NCI-H187 (cell line): ENCODE data around the gene WDR72.
"Not testable (repeated sequence)": the region's sequence is repeated elsewhere in the genome, so short reads cannot be mapped to it uniquely, and the experiment has no call there.

Experiments
- DNase-seq, 2 experiments: peaks; one replicate each; lab custom pipeline; 2025; lab: John Stamatoyannopoulos, UW

The WDR72 gene

DNA sequence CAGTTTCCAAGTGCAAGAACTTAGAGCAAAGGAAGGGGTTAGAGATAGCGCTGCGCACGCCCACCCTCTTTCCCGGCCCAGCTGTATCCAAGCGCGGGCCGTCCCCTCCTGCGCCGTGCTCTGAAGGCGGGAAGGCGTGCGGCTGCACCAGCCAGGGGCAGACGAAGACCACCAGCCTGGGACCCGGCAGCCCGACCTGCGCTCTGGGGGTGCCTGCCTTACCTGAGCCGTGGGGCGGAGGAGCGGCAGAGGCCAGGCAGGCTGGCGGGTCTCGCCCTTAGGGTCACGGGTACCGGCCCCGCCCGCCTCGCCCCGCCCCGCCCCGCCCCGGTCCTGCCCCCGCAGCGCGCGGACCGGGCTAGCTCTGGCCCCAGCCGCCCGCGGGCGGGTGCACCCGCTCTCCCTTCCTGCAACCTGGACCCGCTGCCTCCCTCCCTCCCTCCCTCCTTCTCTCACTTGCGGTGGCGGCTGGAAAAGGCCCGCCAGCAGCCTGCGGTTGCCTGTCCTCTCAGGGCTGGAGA is at the start of gene WDR72:
WDR72 (minus strand) TSS at position 253 of the 521 bp plus-strand sequence. CDS start 26,514 bp downstream, outside the sequence.
- no peak for DNase-seq

DNA sequence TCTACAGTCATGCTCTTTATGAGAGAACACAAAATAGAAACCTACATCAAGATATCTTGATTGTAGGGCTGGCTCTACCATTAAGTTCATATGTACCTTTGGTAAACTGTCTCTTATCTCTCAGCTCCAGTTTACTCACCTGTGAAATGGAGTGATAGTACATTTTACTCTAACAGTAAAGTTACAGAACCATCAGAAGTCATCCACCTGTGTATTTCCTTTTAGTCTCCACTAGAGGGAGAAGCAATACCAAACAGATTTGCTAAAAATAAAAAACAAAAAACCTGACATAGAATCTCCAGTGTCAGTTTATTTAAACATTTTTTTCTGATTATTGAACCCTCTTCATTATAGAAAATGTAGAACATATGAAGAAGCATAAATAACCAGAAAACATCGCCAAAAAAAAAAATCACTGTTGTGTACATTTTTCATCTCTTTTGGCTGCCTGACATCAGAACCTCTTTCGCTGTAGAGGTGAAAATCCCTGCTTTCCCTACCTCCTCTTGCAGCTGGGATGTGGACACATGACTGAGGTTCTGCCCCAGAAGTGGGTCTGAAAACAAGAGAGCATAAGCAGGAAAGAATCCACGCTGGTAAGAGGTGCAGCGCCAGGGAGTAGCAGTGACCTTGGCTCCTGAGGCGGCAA is 48.7 kb upstream of the WDR72 start:
- DNase-seq: no peak

DNA sequence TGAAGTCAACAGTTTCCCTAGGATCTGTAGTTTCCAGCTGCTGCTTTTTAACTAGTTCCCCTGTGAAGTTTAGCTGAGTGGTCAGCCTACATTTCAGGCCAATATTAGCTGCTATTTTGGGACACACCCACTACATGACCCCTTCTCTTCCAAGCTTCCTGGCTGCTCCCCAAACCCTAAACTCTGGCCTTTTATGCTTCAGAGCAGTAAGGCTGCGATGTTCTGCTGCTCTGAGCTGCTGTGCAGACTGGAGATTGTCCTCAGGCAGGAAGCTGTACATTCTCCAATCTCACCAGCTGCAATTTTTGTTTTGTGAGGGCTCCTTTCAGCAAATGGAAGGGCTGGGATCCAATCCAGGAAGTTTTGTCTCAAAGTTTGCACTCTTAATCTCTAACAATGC is 48.0 kb upstream of the WDR72 start:
- no peak for DNase-seq

DNA sequence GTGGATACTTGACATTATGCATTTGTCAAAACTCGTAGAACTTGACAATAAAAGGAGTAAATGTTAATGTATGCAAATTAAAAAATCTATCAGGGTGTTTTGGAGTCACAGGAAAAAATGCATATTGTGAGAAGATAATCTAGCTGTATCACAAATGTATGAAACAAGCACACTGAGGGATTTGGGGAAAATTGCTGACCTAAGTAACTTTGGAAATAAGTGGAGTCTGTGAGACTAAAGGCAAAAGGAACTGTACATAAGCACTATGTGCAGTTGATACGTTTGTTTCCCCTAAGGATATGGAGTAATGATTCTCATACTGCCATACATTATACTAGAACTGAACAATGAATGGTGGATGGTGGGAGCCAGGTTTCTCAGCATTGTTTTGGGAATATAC is 43.2 kb upstream of the WDR72 start:
- no peak for DNase-seq

DNA sequence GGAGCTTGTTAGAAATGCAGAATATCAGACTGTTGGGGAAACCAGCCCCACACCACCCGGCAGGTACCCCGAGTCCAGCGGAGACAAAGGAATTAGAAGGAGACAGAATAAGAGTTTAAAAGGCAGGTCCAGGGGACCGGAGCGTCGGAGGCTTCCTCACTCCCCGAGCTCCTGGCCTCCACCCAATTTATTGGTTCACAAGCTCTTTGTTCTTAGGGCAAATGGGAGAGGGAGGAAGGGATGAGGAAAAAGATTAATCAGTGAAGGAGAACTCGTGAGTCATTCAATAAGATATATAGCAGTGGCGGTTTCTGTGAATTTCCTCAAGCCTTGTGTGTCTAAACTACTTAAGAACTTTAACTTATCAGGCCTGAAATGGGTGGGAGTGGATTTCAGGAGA is 32.1 kb upstream of the WDR72 start:
- DNase-seq: no peak

DNA sequence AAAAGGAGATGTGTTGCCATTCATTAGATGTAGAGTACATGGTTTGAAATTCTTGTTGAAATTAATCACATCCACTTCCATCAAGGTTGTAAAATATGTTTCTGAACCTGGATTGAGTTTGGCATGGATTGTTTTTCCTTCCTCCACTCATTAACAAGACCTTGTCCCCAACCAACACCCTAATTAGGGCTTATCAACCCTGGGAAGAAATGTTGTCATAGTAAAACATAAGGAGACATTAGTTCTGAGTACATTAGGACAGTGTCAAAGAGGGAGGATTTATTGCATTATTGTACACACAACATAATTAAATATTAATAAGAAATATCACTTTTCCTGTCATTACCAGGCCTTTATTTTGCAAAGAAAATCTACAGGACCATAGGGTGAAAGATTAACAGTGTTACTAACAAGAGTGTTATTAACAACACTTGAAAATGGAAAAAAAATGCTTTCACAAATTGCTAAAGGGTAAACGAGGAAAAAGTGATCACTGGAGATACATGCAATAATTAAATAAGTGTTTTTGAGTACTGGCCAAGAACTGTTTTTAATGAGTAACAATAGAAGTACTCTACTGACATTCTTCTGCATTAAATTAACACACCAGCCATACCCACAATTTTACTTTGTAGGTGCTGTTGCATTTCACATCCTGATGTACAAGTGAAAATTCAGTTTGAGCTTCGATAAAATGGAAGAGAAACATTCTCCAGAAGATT is 30.4 kb upstream of the WDR72 start:
- no peak for DNase-seq

DNA sequence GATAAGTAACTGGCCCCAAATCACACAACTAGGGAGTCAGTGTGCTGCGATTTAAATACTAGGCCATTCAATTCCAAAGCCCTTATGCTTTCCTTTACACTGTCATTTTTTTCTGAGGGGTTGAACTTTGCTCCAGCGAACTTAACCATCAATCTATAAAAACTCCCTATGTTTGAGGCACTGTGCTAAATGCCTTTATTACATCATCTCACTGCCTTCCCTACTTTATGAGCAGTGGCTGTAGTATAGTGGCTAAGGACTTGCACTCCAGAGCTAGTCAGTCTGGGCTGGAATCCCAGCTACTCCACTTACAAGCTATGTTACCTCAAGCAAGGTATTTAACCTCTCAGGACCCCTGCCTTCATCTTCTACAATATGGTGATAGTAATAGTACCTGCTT is 26.9 kb upstream of the WDR72 start:
- no peak for DNase-seq

DNA sequence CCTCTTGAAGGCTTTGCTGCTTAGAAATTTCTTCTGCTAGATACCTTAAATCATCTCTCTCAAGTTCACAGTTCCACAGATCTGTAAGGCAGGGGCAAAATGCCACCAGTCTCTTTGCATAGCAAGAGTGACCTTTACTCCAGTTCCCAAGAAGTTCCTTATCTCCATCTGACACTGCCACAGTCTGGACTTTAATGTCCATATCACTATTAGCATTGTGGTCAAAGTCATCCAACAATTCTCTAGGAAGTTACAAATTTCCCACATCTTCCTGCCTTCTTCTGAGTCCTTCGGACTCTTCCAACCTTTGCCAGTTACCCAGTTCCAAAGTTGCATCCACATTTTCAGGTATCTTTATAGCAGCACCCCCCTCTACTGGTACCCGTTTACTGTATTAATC is 25.8 kb upstream of the WDR72 start:
- not testable (repeated sequence) for DNase-seq

DNA sequence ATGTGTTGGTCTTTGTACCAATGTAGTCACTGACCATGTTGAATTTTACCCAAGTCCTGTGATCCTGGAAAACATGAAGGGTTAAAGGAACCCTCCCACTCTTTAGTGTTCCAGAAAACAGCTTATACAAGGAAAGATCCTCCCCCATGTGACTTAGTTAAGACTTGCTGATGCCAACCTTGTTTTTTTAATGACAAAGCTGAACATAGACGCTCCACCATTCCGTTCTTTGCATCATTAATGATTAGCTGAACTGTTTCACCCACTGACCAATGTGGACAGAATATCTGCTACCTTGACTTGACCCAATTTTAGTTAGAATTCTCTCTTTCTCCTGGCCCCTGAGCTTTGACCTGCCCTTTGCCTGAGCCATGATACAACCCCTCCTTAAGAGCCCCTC is 3.5 kb upstream of the WDR72 start:
- DNase-seq: no peak

DNA sequence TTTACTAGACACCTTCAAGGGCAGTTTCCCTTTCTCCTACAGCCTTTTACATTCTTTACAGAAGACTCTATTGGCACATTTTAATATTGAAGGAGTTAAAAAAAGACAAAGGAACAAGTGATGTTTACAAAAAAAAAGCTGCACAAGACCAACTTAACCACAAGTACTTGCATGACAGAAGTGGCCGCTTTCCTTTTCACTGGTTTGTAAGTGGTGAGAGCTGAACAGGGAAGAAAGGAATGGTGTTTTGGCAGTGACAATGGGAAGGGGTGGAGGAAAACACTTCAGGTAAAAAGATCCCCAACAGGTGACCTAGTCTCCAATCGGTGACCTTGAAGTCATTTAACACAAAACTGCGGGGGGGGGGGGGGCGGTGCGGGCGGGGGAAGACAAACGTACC is 1.1 kb downstream of the WDR72 start:
- DNase-seq: no peak

DNA sequence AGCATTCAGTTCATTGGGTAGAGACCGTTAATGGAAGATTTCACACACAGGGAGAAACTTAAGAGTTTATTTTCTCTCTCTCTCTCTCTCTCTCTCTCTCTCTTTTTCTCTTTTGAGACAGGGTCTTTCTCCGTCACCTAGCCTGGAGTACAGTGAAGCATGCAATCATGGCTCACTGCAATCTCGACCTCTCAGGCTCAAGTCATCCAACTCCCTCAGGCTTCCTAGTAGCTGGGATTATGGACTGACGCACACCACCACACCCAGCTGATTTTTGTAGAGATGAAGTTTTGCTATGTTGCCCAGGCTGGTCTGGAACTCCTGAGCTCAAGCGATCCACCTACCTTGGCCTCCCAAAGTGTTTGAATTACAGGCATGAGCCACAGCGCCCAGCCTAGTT is 1.6 kb downstream of the WDR72 start:
- no peak for DNase-seq

DNA sequence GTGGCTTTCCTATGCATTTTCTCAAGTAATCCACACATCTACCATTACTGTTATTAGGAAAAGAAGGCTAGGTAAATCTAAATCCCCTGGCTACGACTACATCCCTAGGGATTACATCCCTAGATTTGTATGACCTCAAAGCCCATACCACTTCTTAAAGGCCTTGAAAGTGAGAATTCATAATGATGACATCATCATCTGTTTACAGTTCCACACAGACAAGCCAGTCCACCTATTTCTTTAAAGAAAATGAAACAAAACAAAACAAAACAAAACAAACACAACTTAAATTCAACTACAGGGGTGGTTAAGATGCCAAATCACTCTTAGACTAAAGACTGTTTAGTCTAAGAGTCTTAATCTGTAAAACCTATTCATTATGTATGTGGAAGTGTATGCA is 5.7 kb downstream of the WDR72 start:
- DNase-seq: no peak

DNA sequence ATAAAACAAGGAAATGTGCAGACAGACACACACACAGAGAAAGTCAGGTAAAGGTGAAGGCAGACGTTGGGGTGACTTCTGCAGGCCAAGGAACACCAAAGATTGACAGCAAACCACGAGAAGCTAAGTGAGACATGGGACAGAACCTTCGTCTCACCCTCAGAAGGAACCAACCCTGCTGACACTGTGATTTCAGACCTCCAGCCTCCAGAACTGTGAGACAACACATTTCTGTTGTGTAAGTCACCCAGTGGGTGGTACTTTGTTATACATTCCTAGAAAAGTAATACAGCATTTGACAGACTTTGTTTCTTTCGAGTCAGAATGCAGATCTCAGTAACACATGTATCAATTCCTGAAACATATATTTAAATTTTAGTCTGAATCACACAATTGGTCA is 7.1 kb downstream of the WDR72 start:
- no peak for DNase-seq

DNA sequence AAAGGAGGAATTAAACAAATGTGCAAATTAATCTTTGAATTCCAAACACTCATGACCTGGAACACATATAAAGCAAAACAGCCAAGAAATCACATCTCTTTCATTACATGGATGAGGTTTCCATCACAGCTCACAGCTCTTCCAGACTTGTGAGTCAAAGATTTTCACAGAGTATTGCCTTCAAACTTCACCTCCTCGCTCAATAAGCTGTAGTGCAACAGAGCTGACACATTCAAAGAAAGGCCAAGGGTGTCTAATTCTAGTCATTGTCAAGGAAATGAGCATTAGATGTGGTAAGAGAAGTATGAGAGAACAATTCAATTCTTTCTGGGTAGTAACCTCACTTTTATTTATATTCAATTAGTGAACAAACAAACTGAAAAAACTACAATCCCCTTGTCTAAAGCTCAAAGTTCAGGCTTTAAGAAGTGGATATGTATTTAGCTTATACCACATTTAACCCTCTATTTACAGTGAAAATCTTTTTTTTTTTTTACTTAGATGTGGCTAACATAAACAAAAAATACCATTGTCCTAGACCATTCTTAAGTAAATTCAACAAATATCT is 11.9 kb downstream of the WDR72 start:
- DNase-seq: no peak

DNA sequence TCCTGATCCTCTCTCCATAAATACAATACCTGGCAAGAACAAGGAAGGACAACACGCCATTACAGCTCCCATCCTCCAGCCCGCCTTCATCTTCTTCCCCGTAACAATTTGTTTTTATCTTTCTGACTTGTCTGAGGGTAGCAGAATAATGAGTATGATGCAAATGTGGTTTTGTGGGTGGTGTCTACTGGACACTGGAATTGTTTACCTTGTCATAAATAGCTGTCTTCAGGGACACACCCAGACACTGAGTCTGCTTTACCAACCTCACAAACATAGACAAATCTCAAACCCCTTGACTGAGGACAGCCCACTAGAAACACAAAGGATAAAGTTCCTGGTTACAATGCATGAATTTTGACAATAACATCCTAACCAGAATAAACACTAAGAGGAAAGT is 13.4 kb downstream of the WDR72 start:
- DNase-seq: no peak

DNA sequence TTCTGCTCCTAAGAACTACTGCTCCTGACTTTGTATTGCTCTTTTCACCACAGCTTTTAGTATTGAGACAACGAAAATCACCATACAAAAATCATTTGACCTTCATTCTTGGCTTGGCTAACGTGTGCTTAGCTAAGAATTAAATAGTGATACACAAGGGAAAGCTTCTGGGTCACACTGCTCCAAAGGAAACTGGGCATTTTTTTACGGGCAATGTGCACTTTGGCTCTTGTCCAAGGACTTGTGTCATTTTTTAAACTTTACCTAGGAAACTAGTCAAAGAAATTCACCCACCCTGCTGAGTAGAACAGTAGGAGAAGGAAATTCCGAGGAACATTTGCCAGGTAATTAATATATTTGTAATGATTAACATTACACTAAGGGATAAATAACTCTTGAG is 19.8 kb downstream of the WDR72 start:
- DNase-seq: no peak

DNA sequence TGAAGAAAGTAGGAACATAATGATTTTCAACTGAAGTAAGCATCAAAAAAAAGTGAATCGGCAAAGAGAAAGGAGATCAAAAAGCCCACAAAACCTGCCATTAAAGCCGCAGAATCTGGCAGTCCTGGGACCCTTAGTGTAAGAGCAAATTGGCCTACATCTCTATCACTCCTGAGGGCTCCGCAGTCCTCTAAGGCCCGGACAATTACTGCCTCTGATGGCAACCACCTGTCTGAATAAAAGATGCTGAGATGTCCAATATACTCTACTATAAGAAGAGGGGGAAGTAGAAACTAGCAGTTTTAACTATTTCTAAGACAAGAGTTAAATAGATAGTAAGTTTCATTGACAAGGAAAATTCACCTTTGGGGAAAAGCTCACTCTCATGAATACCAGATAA is 20.3 kb downstream of the WDR72 start:
- DNase-seq: no peak

DNA sequence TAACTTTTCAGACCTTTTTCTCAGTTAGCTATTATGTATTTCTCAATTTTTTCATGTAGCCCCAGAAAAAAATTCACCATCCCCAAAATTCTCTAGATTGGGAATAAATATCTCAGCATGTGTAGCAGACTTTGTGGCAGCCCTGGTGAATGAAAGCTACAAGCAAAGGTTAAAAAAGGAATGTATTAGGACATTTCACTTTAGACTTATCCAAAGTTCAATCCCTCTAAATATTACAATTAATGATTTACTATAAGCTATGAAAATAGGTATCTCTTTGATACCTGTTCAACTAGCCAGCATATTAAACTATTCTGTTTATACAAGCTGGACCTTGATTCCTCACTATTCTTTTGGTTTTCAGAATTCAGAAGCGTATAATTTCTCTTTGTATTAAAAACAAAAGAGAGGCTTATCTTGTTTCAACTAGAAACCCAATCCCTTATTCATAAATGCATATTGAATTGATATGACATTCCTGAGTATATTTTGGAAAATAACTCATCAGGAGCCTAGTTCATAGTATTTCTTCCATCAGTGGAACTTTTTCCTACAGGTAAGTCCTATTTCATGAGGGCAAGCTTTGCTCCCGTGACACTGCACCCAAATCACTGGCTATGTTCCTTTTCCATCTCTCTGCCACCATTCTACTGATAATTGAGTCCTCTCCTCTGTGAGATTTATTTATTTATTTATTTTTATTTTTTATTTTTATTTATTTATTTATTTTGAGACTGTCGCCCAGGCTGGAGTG is 38.0 kb downstream of the WDR72 start:
- no peak for DNase-seq

DNA sequence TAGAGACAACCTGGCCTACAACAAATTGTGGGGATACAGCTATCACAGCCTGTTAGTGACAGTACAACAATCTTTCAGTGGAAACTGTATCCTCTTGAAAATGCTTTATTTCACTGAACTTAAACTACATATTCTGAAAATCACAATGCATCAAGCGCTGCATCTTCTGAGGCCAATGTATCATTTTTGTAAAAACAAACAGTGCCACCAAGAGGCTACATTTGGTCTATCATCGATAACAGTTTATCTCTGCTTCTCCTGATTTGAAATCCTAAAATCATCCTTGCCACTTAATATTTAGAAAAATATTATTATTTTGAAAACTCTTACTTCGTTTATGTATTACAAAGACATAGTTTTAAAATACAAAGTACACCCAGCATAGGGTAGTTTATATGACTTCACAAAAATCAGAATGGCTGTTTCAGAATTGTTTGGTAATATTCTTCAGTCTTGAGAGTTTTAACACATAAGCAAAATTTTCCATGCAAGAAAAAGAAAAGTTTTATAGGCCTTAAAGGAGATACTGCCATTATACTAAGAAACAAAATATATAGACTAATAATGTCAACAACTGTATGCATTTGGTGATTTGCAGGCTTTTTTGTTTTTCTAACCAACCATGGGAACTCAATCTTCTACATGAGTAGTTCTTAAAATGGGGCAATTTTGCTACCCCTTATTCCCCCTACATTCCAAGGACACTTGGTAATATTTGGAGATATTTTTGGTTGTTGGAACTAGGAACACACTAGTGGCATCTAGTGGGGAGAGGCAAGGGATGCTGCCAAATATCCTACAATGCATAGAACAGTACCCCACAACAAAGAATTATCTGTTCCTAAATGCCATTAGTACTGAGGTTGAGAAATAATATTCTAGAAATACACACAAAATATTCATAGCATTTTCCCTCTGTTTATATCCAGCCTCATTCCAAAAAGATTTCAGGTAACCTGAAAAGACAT is 42.3 kb downstream of the WDR72 start:
- DNase-seq: no peak

DNA sequence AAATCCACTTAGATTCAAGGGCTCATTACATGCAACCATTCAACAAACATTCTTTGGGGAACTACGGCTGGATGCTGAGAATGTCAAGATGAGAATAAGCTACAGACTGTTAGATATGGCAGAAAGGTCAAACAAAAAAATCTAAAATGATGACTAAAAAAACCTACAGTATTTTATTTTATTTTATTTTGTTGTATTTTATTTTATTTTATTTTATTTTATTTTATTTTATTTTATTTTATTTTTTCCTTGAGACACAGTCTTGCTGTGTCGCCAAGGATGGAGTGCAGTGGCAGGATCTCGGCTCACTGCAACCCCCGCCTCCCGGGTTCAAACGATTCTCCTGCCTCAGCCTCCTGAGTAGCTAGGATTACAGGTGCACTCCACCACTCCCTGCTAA is 46.2 kb downstream of the WDR72 start:
- no peak for DNase-seq

DNA sequence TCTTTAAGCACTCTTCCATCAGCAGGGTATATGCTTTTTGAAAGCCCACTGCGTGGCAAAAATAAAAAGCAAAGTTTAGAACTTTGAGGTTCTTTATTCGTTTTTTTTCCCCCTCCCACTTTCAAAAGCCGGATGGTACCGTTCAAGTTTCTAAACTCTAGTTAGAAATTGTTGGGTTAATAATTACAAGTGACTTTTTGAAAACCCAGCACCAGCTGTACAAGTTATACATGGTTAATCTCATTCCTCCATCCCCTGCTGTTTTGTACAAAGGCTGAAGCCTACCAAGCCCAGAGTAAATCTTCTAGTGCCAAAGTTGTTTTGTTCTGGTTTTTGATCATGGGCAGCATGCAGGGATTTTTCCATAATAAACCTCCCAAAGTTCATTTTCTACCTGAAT is 48.6 kb downstream of the WDR72 start:
- no peak for DNase-seq
